LNCAP (cell line): ENCODE results near the gene ECEL1.

Source experiments
- TF ChIP-seq, protein P1 (sequence below): fragments of 450-650 bp; IDR thresholded peaks from 2 replicates; pipeline ENCODE4 v1.5.1; 2017; ENCODE audit warnings: mild to moderate bottlenecking

The ECEL1 gene

GRCh38 chr2:232519581-232520438 lies 32.2 kb upstream of the ECEL1 start, which contains the start of gene PRSS56:
Gene PRSS56, plus strand, starts transcription at chr2:232520388. Its CDS starts 211 bp downstream, at chr2:232520599.
- TF ChIP-seq, protein P1, sequence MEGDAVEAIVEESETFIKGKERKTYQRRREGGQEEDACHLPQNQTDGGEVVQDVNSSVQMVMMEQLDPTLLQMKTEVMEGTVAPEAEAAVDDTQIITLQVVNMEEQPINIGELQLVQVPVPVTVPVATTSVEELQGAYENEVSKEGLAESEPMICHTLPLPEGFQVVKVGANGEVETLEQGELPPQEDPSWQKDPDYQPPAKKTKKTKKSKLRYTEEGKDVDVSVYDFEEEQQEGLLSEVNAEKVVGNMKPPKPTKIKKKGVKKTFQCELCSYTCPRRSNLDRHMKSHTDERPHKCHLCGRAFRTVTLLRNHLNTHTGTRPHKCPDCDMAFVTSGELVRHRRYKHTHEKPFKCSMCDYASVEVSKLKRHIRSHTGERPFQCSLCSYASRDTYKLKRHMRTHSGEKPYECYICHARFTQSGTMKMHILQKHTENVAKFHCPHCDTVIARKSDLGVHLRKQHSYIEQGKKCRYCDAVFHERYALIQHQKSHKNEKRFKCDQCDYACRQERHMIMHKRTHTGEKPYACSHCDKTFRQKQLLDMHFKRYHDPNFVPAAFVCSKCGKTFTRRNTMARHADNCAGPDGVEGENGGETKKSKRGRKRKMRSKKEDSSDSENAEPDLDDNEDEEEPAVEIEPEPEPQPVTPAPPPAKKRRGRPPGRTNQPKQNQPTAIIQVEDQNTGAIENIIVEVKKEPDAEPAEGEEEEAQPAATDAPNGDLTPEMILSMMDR, result no peak

GRCh38 chr2:232518844-232519243 lies 31.2 kb upstream of the ECEL1 start:
- TF ChIP-seq, protein P1, result no peak

DNA sequence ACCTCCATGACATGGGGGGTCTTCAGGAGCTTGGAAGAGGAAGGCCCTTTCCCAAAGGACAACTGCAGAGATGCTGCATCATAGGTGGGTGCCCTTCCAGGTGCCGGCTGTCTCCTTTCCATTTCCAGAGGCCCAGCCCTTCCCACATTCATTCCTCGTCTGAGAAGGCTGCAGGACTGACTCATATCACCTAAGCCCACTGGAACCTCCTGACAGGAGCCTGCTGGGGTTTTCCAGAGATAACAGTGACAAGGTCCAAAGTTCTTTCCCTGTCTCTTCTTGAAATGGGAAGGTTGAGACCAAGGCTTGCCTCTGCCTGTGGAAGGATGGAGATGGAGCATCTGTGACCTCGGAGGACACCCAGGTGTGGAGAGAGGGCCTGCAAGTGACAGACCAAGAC lies 28.9 kb upstream of the ECEL1 start:
- TF ChIP-seq, protein P1, result no peak

DNA sequence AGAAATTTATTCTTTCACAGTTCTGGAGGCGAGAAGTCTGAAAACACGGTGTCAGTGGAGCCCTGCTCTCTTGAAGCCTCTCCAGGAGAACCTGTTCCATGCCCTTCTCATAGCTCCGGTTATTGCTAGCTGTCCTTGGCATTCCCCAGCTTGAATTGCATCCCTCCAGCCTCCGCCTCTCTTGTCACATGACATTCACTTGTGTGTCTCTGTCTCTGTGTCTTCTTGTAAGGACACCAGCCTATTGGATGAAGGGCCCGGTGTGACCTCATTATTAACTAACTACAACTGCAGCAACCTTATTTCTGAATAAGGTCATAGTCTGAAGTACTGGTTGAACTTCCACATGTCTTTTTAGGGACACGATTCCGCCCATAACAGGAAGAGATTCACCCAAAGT lies 28.0 kb upstream of the ECEL1 start:
- TF ChIP-seq, protein P1, result no peak

GRCh38 chr2:232513353-232513752 lies 25.7 kb upstream of the ECEL1 start:
- TF ChIP-seq, protein P1, result no peak

DNA sequence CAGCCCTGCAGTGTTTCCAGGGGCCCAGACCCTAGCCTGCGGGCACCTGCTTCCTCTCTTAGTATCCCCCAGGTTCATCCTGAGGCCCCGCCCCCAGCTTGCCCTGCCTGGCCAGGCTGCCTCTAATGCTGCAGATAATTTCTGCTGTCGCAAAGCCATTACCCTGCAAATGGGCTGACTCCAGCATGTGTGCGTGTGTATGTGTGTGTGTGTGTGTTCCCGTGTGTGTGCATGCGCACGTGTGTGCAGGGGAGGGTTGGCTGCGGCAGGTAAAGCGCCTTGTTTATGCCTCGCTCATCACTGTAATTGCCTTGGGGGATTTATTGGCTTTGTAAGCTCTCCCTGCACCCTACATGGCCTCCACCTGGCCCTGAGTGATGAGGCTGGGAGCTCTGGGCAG lies 25.0 kb upstream of the ECEL1 start:
- TF ChIP-seq, protein P1, result no peak

- TF ChIP-seq, protein P1, result no peak
These were observed 23.8 kb upstream of the ECEL1 start for GRCh38 chr2:232511336-232511890.
